Lung (tissue), 12 donors: Measurements from ENCODE around the gene PIGC. TPM values are rescaled to one million over a fixed set of nuclear protein-coding genes. Genes with fewer than 3 reads are reported as not detected.

Experiments used
- ATAC-seq: fragments of 200-7000 bp; cut with Tn5 transposase; one replicate; pipeline ENCODE4 v1.9.1; 2020; ENCODE audit warnings: moderate number of reproducible peaks; ENCODE audit not compliant: insufficient read depth, low FRiP score
- DNase-seq, 3 donors: peaks; one replicate each; pipeline ENCODE4 v3.0.0-alpha.2; 2013 to 2017
- H3K27ac ChIP-seq, 2 donors: one replicate each; pipeline ENCODE4 v1.5.1; 2013; ENCODE audit warnings: mild to moderate bottlenecking in 2 of 2, moderate library complexity in 2 of 2, control low read depth in 1 of 2, inconsistent platforms in 1 of 2, low read depth in 1 of 2, low read length in 1 of 2
- H3K27me3 ChIP-seq, 3 donors: one replicate each; pipeline ENCODE4 v1.5.1; 2013; ENCODE audit warnings: low read length in 2 of 3; ENCODE audit not compliant: control insufficient read depth in 3 of 3, insufficient read depth in 3 of 3
- H3K36me3 ChIP-seq, 4 donors: one replicate each; pipeline ENCODE4 v1.5.1; 2013; ENCODE audit warnings: low read length in 4 of 4, mild to moderate bottlenecking in 1 of 4, moderate library complexity in 1 of 4; ENCODE audit not compliant: control insufficient read depth in 4 of 4, insufficient read depth in 4 of 4
- H3K4me1 ChIP-seq, 5 donors: one replicate each; pipeline ENCODE4 v1.5.1; 2013; ENCODE audit warnings: low read length in 5 of 5, mild to moderate bottlenecking in 2 of 5, moderate library complexity in 1 of 5; ENCODE audit not compliant: control insufficient read depth in 5 of 5, insufficient read depth in 5 of 5
- H3K4me3 ChIP-seq: one replicate; pipeline ENCODE4 v1.5.1; 2013; ENCODE audit warnings: mild to moderate bottlenecking, control low read depth, moderate library complexity
- H3K9ac ChIP-seq, 2 donors: one replicate each; pipeline ENCODE4 v1.5.1; 2013; ENCODE audit warnings: low read length in 2 of 2, control low read depth in 1 of 2; ENCODE audit not compliant: insufficient read depth in 1 of 2
- H3K9me3 ChIP-seq, 4 donors: one replicate each; pipeline ENCODE4 v1.5.1; 2013; ENCODE audit warnings: low read length in 3 of 4, mild to moderate bottlenecking in 1 of 4, moderate library complexity in 1 of 4; ENCODE audit not compliant: control insufficient read depth in 4 of 4, insufficient read depth in 3 of 4
- WGBS, 2 donors: extraction: QIAGEN DNeasy Blood & Tissue Kit; methylation state at CpG; one replicate each; pipeline ENCODE4 v1.1.7; 2013; 5-methylcytosine and 5-hydroxymethylcytosine counted together
- polyA plus RNA-seq, 2 donors: library from polyadenylated mRNA; stranded (reverse); fragments of 200-250 nt; gene quantifications; one replicate each; pipeline ENCODE4 v1.2.1, GENCODE V29; 2013
- total RNA-seq, 2 donors: library from RNA; depleted of rRNA in 1 of 2; stranded (reverse); fragments of >200 nt in 1 of 2; gene quantifications; one replicate each; pipeline ENCODE4 v1.2.1, GENCODE V29; 2014 to 2021
- TF ChIP-seq, protein P1 (sequence below): IDR thresholded peaks from 2 replicates; pipeline ENCODE4 v1.5.1; 2012; ENCODE audit warnings: mild to moderate bottlenecking; ENCODE audit errors: control extremely low read depth, extremely low read depth
- donor health status: control.
- donor health status: control.
- donor health status: Bipolar disorder and iron deficiency.
- donor health status: healthy.
- donor health status: DM: yes; HTN: yes; CAD: no.

The PIGC gene
- total and polyA plus RNA-seq, 4 donors, result 17.9 to 26.1 (median 20.9) TPM

DNA sequence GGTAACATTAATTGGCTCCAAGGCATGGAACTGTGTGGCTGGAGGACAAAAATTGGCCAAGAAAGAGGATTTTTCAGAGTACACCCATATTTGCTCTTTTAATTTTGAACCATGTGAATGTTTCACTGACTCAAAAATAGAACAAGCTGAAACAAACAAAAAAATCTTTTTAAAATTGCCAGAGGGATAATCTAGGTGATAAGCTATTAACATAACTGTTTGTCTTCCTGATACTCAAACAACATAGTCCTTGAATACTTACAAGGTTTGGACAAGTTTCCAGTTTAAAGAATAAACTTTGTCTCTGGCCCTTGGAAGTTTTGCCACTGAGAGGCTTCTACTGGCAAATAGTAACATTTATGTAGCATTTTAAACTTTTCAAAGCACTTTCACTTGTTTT lies 30.0 kb upstream of the PIGC start:
- H3K9ac ChIP-seq, result no peak overlapping the region
- no peaks in the 10 kb centered on the region for H3K4me1 ChIP-seq
- H3K27me3 ChIP-seq, result no peaks in the 10 kb centered on the region
- no peak overlapping the region for H3K4me3 ChIP-seq
- TF ChIP-seq, protein P1, sequence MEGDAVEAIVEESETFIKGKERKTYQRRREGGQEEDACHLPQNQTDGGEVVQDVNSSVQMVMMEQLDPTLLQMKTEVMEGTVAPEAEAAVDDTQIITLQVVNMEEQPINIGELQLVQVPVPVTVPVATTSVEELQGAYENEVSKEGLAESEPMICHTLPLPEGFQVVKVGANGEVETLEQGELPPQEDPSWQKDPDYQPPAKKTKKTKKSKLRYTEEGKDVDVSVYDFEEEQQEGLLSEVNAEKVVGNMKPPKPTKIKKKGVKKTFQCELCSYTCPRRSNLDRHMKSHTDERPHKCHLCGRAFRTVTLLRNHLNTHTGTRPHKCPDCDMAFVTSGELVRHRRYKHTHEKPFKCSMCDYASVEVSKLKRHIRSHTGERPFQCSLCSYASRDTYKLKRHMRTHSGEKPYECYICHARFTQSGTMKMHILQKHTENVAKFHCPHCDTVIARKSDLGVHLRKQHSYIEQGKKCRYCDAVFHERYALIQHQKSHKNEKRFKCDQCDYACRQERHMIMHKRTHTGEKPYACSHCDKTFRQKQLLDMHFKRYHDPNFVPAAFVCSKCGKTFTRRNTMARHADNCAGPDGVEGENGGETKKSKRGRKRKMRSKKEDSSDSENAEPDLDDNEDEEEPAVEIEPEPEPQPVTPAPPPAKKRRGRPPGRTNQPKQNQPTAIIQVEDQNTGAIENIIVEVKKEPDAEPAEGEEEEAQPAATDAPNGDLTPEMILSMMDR, result no peak
- H3K36me3 ChIP-seq, result no peaks in the 10 kb centered on the region
- no peak overlapping the region for H3K27ac ChIP-seq
- DNase-seq (no peak), ATAC-seq (no peak)
- H3K9me3 ChIP-seq, result no peaks in the 10 kb centered on the region

DNA sequence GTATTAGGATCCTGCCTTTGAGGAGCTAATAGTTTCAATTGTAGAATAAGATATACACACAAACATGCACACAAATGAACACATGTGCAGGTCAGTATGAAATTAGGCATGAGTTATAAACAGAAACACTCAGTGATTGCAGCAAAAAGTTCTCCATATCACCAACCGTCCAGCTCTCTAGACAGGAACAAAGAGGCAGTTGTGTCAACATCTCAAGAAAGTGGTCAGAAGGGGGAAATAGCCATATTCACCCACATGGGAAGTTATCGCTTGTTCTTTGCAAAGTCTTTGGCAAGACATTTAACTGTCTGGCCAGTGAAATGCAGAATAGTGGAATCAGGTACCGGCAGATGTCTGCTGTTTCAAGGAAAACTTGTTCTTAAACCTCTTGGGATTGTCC lies 29.4 kb upstream of the PIGC start:
- Histone ChIP-seq H3K4me3 (no peak overlapping the region), H3K27ac (no peak overlapping the region), H3K9ac (no peak overlapping the region), H3K36me3 (no peaks in the 10 kb centered on the region), H3K9me3 (no peaks in the 10 kb centered on the region), H3K4me1 (no peaks in the 10 kb centered on the region), H3K27me3 (no peaks in the 10 kb centered on the region)
- TF ChIP-seq, protein P1, result no peak
- peak; percentile 68 for ATAC-seq
- WGBS, 2 donors, result 18 to 33% methylated on average over 3 of the region's 3 CpGs
- no peak for DNase-seq

DNA sequence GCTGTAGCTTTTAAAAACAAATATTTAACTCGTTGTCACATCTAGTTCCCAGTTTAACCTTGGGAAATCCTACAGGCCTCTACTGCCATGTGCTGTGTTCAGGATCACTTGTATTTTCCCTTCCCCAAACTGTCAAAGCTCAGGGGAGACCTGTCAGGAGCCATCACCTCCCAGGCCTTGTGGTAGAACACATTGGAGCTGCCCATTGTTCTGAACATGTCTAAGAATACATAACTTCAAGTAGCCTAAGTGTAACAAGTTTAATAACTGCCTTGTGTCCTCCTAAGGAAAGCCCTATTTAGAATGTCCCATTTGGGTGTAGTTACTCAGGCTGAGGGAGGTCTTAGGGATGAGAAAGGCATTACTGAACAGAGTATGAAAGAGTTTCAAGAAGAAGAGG lies 28.6 kb upstream of the PIGC start:
- WGBS, 2 donors, result 46 to 56% methylated on average over 1 of the region's 1 CpG
- TF ChIP-seq, protein P1, result no peak
- Histone ChIP-seq H3K36me3 (no peaks in the 10 kb centered on the region), H3K9me3 (no peaks in the 10 kb centered on the region), H3K4me1 (no peaks in the 10 kb centered on the region), H3K27me3 (no peaks in the 10 kb centered on the region), H3K9ac (no peak overlapping the region), H3K4me3 (no peak overlapping the region), H3K27ac (no peak overlapping the region)
- ATAC-seq, result no peak
- no peak for DNase-seq

DNA sequence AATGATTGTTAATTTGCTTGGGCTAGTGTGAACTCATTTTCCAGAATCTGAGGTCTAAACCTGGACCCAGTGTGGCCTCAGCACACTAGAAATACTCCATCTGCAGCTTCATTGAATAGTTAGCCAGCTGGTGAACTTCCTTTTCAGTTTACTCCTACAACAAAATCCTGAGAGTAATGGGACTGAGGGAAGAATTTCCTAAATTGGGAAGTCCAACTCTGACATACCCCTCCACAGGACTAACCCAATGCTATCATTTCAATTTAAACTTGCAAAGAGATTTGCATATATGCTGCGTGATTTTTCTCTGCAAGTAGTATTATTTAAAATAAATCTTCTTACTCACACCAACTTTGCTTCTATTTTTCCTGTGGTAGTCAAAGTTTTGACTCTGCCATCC lies 27.8 kb upstream of the PIGC start:
- H3K27me3 ChIP-seq, result no peaks in the 10 kb centered on the region
- no peak overlapping the region for H3K27ac ChIP-seq
- TF ChIP-seq, protein P1, result no peak
- DNase-seq (no peak), ATAC-seq (no peak)
- no peaks in the 10 kb centered on the region for H3K9me3 ChIP-seq
- 97% methylated on average over 1 of the region's 1 CpG for WGBS, 2 donors
- H3K4me3 ChIP-seq, result no peak overlapping the region
- H3K4me1 ChIP-seq, result no peaks in the 10 kb centered on the region
- no peaks in the 10 kb centered on the region for H3K36me3 ChIP-seq
- H3K9ac ChIP-seq, result no peak overlapping the region
